HG02981 (cell line): ENCODE measurements around the gene CELF5.
"Not testable (repeated sequence)": the region's sequence is repeated elsewhere in the genome, so short reads cannot be mapped to it uniquely, and the experiment has no call there.

Source experiments
- ATAC-seq: cut with Tn5 transposase; IDR thresholded peaks from one replicate; pipeline ENCODE4 v1.9.1; 2021; ENCODE audit warnings: mild to moderate bottlenecking, moderate library complexity; ENCODE audit not compliant: unreplicated experiment

The CELF5 gene

DNA sequence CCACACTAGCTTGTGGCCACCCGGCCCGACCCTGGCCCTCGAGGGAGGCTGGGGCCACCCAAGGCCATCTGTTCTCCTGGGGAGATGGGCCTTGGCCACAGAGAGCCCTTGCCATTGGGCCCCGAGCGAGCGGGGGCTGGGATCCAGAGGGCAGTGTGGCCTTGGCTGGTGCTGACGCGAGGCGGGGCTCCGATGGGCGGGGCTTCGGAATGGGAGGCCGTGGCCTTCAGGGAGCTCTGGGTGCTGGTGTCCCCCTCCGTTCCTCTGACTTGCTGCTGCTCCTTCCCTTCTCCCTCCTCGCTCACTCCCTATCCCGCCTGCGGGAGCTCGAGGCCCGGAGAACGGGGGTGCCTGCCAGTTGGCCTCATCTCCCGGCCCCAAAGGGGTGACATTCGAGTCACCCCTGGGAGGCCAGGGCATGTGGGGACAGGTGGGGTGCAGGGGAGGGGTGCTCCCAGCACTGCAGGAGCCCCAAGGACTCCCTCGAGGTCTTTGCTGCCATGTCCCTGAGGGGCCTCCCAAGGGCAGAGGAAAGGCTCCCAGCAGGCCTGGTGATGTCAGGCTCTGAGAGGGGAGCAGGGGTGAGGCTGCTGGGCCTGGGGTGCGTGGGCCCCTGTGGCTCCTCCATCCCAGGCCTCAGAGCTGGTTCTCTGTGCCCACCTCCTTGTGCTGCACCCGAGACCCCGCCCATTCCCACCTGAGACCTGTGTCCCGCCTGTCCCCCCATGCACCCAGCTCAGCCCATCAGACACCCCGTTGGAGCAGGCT lies 34.6 kb upstream of the CELF5 start:
- ATAC-seq: no peak

GRCh38 chr19:3190470-3190770 lies 34.0 kb upstream of the CELF5 start:
- ATAC-seq: no peak

- ATAC-seq: no peak
Measured at GRCh38 chr19:3190921-3191805, 33.3 kb upstream of the CELF5 start.

DNA sequence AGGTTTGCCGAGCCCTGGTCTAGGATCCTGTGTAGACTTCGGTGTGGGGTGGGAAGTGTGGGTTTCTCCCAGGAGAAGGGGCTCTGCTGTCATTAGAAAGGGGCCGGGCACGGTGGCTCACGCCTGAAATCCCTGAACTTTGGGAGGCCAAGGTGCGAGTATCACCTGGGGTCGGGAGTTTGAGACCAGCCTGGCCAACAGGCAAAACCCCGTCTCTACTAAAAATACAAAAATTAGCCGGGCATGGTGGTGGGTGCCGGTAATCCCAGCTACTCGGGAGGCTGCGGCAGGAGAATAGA lies 32.7 kb upstream of the CELF5 start:
- ATAC-seq: not testable (repeated sequence)

- ATAC-seq: no peak
Measured at GRCh38 chr19:3192228-3192635, 32.2 kb upstream of the CELF5 start.

GRCh38 chr19:3192684-3193083 lies 31.8 kb upstream of the CELF5 start:
- no peak for ATAC-seq

DNA sequence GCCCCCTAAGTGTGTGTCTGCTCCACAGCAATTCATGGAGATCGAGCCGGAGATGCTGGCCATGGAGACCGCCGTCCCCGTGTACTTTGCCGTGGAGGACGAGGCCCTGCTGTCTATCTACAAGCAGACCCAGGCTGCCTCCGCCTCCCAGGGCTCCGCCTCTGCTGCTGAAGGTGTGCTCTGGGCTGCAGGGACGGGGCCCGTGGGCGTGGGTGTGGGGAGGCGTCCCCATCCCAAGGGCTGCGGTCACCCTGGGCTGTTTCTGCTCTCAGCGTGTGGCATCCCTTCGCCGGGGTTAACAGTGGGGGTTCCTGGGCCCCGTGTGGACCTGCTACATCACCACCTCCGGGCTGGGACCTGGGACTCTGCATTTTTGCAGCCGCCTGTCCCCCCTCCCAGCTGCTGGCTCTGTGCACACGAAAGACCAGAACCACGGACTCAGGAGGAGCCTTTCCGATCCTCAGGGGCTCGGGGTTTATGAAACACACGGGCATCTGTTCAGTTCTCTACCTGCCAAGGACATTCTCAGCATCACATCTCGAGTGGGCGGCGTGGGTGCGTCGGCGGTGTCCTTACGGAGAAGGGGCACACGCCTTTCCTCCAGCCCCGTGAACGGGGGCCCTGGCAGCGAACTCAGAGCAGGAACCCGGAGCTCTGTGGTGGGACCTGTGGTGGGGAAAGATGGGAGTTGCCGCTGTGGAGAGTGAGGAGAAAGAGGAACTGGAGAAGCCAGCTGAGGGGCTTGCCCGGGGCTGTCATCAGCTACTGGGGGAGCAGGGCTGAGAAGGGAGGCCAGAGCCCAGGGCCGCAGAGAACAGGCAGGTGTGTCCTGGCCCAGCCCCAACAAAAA lies 31.0 kb upstream of the CELF5 start:
- ATAC-seq: no peak

GRCh38 chr19:3194106-3195087 lies 30.1 kb upstream of the CELF5 start:
- ATAC-seq: no peak

DNA sequence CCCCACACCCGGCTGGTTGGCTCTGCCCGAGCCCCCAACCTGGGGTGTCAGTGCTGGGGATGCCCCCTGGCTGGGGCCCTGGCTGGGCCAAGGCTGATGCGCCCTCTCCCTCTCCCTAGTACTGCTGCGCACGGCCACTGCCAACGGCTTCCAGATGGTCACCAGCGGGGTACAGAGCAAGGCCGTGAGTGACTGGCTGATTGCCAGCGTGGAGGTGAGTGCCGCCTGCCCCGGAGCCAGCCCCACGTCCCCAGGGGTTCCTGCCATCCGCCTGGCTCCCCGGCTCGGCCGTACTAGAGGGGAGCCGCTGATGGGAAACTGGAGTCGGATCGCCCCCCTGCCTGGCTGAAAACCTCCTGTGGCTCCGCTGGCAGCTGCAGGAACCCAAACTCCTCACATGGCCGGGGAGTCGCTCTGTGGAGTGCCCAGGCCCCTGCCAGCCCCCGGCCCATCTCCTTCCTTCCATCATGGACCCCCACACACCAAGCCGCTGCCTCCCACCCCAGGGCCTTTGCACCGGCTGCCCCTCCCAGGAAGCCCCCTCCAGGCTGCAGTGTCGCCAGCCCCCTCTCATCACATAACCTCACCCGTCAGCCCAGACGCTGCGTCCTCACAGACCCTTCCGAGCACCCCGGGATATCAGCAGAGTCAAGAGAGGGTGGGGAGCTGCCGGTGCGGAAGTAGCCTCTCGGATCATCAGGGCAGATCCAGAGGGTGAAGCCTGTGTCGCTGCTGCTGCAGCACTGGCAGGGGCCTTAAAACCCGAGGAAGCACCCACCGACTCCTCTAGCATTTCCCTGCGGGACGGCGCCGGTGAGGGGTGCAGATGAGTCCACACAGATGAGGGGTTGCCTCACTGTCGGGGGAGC lies 28.2 kb upstream of the CELF5 start:
- ATAC-seq: no peak

- ATAC-seq: no peak
Measured at GRCh38 chr19:3196933-3197205, 27.6 kb upstream of the CELF5 start.

- no peak for ATAC-seq
Measured at GRCh38 chr19:3198901-3199700, 25.4 kb upstream of the CELF5 start.

- no peak for ATAC-seq
Measured at GRCh38 chr19:3201072-3201700, 23.3 kb upstream of the CELF5 start.

DNA sequence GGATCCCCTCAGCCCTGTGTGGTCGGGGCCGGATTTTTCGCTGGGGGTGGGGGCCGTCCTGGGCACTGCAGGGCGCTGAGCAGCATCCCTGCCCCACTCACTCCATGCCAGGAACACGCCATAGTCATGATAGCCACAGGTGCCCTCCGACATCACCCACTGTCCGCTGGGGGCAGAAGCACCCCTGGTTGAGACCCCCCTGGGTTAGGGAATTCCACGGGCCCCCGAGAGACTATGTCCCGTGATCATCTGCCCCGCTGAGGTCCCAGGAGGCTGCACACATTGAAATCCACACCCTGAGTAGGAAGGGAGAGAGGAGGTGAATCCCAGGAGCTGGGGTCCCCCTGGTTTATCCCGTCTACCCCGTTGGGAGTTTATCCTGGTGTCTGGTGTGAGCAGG lies 22.6 kb upstream of the CELF5 start:
- ATAC-seq: no peak

DNA sequence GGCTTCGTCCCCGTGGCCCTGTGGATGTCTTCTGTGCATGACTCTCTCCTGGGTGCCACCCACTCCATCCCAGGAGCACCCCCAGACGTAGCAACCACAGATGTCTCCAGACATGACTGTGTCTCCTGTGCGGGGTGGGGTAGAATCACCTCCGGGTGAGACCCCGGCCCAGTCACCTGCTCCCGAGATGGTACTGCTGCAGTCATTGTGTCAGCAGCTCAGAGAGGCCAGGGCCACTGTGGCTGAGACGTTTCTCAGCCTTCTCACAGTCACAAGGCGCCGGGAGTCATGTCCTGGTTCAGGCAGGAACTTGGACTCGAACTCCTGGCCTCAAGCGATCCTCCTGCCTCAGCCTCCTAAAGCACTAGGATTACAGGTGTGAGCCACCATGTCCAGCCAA lies 22.1 kb upstream of the CELF5 start:
- ATAC-seq: no peak

GRCh38 chr19:3202895-3203294 lies 21.6 kb upstream of the CELF5 start:
- not testable (repeated sequence) for ATAC-seq

- ATAC-seq: no peak
Measured at GRCh38 chr19:3203805-3204645, 20.4 kb upstream of the CELF5 start.

DNA sequence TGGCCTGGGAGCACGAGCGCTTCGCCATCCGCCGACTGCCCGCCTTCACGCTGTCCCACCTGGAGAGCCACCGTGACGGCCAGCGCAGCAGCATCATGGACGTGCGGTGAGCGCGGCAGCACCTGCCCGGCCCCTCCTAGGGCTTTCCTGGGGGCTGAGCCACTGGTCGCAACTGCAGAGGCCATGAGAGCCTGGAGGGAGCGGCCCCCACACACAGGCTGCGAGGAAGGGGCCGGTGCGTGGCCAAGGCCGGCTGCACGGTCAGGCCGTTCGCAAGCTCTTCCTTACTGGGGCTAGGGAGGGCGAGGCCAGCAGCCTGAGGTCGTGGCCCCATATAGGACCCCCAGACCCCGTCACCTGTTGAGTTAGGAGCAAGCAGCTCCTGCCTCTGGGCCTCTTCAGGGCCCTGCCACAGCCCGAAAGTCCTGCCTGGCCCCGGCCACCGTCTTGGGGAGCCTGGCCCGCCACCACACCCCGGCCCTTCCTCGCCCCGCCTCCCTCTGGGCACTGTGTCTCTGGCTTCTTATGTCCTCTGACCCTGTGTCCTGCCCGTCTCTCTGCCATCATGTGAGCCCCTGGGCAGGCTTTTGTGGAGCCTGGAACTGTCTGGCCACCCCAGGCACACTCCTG lies 19.7 kb upstream of the CELF5 start:
- ATAC-seq: no peak
